HG03064 (cell line): ENCODE results near the gene TANC1.
"Not testable (repeated sequence)": the region's sequence is repeated elsewhere in the genome, so short reads cannot be mapped to it uniquely, and the experiment has no call there.

Source experiments
- ATAC-seq: cut with Tn5 transposase; IDR thresholded peaks from one replicate; pipeline ENCODE4 v1.9.1; 2021; ENCODE audit warnings: low read depth; ENCODE audit not compliant: unreplicated experiment

The TANC1 gene

DNA sequence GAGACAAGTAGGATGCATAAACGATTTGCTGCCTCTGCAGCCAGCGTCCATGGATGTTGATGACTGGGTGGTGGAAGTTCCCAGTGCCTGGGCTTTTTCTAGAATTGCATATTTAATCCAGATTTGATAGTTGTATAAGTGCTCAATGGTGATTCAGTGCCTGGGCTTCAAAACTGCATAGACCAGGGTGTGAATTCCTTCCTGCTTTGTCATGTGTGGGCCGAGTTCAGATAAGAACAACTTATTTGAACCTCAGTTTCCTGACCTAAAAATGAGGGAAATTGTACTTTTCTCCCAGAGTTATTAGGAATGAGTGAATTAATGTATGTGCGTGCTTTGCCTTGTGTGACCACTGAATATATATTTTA, 163.5 kb downstream of the TANC1 start:
- ATAC-seq, result no peak

DNA sequence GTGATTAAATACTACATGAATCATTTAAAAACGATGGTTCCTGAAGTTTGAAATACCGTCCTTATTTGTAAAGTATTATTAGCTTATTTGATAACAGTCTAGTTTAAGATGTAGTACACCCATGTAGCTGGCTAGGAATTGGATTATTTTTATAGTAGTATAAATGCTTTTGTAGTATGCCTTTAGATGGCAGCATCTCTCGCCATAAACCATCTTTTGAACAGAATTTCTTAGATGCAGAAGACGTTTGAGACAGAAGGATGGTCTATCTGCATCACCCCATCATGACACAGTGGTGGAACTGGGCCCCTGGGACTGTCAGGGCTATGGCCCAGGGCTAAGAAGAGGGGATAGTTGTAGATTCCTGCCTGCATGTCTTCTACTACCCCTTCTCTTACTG, 165.4 kb downstream of the TANC1 start:
- no peak for ATAC-seq

DNA sequence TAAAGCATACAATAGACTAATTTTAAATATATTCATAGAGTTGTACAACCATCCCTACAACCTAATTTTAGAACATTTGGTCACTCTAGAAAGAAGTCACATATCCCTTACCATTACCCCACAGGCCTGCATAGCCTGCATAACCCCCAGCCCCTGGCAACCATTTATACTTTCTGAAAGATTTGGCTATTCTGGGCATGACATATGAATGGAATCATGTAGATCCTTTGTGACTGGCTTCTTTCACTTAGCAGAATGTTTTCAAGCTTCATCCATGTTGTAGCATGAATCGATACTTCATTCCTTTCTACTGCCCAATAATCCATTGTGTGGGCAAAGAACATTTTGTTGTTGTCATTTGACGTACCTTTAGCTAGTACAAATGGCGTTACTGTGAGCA, 166.5 kb downstream of the TANC1 start:
- ATAC-seq, result no peak

DNA sequence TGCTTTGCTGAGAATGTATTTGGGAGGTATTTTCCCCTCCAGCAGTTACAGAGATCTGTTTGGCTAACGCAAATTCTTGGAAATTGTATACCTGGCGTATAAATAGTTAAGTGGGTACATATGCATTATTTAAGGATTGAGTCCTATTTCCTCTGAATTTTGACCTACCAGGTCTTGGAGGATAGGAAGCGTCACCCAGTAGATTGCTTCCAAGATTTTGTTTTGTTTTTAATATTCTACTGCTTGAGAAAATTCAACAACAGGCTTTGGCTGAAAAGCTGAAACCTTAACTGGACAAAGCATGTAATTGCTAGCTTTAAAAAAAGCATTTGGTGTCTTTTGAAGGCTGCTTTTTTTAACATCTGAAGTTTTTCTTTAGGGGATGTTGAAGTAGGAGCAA, 168.0 kb downstream of the TANC1 start:
- ATAC-seq, result no peak

DNA sequence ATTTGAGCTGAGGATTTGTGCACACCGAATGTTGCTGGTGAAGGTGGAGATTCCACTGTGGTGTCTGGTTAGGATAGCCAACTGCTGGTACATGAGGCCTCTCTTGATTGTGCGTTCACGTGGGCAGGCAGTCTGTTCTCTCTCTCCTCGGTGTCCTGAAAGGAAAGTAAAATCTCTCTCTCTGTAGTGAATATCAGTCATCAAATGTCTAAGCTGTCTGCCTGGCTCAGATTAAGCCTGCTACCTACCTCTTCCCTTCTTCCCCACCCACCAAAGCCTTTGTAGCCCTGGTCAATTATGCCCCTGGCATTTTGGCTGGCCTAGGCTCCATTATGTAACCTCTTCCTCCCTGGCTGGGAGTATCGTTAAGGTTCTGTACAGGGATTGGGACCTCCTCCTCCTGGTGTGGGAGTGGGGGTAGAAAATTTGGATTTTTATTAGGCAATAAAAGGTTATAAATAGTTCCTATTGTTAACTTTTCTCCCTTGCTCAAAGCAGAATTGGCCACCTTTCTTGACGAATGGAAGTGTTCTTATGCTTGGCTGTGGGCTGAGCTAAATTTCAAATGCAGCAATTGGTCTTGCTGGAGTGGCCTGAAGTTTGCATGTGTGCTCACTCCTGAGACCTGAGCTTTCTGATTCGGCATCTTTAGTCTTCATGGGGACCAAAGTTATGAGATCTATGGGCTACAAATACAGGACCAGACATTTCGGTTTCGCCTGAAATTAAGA, 169.2 kb downstream of the TANC1 start:
- ATAC-seq, result no peak

DNA sequence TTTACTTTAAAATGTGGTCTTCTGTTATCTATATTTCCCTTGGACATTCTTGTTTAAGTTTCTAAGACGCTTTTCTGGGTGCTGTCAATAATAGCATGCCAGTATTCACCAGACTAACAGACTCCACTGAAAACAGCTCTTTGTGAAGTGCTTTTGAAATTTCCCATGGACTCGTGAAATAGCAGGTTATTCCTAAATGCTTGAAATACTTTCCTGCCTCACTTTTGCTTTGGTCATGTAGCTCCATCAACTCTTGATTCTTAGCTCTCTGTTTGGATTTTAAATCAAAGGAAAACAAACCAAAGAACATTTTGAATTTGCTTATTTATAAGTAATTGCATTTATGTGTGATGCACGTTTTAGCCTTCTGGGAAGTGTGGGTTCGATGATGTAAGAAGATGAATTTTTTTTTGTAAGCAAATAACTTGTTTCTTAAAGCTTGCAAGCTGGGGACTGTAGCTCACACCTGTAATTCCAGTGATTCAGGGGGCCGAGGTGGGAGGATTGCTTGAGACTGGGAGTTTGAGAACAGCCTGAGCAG, 170.3 kb downstream of the TANC1 start:
- ATAC-seq, result no peak

DNA sequence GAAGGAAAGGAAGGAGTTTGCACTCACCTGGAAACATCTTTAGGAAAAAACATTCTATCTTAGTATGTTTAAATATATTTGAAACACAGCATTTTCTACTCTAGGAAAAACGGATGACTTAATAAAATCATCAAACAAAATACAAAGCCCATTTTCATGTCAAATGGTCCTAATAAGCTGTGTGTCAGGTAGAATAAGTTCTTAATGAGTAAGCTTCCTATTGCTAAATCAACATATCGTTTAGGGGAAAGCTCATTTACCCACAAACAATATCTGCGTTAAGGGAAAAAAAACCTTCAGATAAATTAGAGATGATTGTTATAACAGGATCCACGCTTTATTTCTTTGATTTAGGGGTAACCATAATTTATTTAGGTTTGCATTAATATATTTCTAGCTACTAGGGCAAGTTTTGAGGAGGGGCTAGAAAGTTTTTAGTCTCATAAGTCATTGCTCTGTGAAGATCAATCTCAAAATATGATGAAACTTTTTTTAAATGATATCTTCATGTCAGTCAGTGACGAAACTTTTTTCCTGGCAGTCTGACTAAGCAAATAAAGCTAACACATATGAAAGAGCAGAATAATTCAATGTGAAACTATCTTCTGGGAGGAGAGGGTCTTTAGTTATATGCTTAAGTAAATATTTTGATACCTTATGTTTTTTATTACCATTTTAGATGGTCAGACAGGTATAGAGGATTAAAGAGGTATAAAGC, 170.9 kb downstream of the TANC1 start:
- ATAC-seq, result no peak

DNA sequence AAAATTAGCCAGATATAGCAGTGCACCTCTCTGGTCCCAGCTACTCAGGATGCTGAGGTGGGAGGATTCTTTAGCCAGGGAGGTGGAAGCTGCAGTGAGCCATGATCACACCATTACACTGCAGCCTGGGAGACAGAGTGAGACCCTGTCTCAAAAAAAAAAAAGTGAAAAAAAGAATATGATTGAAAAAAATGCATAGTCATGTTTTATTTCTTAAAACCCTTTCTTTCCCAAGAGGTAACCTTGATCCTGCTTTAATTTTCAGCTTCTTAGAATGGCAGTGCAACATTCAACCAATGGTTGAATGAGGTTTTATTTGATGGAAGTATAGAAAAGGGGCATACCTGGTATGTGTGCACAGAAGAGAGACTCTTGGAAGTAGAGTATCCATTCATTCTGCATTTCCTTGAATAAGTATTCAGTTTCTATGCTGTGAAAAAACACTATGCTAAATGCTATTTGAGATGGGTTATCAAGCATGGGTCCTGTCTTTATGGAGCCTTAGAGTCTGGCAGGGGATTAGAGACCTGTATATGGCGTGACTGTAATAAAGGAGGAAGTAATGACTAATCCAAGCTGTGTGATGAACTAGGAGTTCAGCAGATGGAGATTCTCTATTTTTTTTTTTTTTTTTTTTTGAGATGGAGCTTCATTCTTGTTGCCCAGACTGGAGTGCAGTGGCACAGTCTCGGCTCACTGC, 171.8 kb downstream of the TANC1 start:
- ATAC-seq, result no peak

DNA sequence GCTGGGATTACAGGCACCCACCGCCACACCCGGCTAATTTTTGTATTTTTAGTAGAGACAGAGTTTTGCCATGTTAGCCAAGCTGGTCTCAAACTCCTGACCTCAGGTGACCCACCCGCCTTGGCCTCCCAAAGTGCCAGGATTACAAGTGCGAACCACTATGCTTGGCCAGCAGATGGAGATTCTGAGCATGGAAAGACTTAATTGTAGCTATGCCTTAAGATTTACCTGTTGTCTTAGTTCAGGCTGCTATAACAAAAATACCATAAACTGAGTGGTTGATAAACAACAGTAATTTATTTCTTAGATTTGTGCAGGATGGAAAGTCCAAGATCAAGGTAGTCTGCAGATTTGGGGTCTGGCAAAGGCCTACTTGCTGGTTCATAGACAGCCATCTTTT, 172.4 kb downstream of the TANC1 start:
- not testable (repeated sequence) for ATAC-seq

DNA sequence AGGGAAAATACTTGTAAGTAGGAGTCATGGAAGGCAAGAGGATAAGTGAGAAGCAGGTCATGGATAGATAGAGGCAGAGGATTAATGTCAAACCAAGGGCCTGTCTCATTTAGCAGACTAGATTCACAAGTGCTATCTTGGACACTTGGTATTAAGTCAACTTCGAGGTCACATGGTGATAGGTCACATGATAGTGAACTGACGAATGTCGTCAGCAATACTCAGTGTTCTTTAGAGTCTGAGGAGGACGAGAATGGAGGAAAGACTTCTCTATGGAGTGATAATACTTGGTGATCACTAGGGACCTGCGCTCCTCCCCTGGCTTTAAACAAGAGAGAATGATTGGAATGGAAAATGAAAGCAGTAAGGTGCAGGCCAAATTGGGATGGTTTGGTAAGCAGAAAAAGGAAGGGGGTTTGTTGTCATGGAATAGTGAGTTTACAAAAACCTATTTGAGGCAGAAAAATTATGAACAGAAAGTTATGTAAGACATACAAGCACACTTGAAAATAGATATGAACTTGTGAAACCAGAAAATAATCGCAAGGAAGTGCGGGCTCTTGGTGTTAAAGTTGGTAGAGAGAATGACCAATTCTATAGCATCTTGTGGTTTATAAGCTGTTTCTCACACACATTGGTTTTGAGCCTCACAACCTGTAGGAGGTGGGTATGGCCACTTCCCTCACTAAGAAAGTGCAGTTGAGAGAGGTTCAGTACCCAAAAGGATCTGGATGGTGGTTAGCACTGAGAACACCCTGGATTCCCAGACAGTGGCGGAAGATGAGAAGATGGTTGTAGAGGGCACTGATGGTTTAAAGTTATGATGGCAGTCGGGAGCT, 176.6 kb downstream of the TANC1 start:
- peak; percentile 83 for ATAC-seq

DNA sequence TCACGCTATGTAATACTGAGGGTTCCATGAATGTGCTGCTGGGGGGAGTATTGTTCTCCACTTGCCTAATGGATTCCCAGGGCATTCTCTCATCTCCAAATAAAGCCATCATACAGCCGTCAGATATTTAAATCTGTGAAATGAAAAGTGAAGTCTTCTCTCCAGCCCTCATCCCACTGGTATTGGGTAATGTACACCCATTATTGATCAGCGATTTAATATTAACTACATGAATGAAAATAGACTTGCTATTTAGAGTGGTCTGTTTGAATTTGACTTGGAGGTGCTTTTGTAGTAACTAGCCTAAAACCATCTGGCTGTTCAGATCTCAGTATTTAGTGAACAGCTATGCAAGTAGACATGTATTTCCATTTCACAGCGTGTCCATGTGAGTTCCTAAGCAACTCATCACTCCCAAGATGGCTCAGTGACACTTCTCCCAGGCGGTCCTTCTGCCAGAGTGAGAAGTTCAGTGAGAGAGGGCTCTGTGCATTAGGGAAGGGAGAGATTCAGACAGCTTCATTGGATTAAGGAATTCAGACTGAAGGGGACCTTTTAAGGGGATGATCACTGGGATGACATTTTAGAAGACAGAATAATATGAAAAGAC, 177.4 kb downstream of the TANC1 start:
- no peak for ATAC-seq

DNA sequence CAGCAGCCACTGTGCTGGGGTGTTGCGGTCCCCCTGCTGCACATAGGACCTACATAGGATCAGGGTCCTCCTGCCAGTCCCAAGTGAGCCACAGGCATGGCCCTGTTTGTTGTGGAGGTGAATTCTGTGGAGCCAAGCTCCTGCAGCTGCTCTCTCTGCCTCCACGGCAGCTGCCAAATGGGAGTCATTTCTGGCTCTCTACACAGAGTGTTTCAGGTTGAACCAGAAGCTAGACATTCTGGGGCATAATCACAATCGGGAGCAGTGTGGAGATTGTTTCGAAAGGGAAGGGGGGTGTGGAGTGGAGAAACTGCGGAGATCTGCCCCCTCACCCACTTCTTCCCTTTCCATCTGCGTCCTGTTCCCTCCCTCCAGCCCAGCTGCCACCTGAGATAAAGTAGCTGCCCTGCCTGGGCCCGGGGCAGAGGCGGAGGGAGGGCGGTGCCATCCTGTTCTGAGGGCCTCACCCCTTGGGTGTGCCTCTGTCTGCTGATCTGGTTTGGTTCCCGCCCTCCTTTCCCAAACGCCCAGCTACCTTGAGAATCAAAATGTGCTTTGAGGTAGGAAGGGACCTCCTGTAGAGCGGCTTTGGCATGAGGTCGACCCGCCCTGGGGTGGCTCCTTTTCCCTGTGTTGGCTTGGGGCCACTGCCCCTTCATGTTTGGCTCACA, 178.7 kb downstream of the TANC1 start:
- ATAC-seq, result no peak

DNA sequence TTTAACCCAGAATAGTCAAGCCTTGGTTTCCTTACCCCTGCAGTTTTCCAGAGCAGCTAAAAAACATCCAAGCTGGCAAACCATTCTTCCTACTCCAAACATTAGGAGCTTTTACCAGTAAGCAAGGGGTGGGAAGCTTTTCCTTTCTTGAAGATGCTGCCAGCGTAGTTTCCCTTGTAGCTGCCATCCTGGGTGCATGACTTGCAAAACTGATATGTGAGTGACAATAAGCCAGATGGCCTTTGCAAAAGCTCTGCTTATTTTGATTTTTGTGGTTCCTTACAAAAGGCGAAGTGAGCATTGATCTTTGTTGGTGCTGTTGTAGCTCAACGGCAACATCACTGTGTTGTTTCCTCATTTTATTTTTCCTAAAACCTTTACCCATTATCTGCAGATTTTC, 179.2 kb downstream of the TANC1 start:
- no peak for ATAC-seq

DNA sequence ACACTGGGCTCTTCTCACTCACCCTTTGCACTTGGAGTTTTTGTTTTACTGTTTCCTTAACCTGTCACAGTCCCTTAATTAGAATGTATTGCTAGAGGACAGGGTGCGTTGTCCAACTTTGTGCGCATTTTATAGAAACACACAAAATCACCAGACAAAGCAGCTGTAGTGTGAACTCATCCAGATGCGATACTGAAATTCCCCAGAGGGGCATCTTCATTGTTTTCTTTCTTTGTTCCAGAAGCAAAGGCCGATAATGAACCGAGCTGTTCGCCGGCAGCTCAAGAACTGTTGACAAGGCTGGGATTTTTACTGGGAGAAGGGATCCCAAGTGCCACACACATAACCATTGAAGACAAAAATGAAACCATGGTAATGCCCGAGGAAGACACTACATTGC, 180.5 kb downstream of the TANC1 start:
- no peak for ATAC-seq

DNA sequence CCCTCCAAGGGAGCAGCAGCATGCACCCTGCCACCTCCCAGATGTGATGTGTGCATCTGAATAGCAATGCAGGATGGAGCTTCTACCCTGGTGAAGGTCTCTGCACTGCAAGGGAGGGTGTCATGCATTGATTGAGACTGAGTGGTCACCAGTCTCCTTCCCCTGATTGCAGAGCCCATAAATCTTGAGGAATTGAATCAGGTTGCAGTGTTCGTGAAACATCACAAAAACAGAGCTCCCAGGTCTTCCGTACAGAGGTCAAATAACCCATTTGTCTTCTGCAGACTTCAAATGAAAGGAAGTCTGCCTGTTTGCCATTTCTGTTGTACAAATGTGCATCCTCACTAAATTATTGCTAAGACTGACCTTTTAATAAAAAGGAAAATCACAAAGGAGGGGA, 181.3 kb downstream of the TANC1 start:
- no peak for ATAC-seq

DNA sequence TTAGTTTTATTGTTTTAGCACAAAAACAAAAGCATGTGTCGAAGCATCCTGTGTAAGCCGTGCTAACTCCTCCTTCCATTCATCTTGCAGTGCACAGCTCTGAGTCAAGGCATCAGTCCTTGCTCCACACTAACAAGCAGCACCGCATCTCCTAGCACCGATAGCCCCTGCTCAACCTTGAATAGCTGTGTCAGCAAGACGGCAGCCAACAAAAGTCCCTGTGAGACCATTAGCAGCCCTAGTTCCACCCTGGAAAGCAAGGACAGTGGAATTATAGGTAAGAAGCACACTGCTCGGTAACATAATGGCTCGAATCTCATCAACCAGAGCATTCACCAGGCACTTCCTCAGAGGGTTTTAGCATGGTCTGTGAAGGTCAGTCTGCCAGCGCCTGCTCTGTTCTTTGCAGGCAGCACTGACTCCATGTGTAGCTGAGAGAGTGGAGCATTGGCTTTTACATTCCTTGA, 181.9 kb downstream of the TANC1 start:
- no peak for ATAC-seq

DNA sequence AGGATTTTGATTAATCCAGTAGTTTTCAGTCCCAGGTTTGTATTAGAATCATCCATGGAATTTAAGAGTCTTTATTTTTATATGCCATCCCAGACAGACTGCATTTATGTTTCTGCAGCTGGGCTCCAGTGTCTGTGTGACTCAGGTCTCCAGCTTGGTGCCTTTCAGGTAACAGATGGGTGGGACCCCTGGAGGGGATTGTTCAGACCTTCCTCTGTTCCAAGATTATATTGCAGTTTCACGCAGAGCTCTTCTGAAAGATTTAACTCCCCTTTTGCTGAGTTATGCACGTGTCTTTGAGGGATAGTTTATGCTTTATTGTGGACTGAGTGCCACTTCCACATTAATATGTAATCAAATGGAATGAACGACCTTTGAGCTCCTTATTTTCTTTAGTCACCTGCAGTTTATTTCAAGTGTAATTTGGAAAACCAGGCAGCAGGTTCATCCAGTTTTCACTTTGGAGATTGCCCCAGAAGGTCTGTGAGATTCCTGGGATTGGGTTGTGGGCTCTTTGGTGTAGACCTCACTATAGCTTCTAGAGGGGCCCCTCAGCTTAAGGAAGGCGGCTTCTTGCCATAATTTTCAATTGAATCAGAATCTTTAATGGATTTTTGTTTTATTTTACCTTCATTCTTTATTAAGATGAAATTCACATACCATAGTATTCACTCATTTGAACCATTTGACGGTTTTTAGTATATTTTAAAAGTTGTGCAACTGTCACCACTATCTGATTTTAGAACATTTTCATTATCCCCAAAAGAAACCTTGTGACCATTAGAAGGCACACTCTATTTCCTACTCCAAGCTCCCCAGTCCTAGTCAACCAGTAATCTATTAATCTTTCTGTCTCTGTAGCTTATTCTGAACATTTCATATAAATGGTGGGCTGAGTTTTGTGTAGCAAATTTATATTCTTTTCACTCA, 183.0 kb downstream of the TANC1 start:
- no peak for ATAC-seq

DNA sequence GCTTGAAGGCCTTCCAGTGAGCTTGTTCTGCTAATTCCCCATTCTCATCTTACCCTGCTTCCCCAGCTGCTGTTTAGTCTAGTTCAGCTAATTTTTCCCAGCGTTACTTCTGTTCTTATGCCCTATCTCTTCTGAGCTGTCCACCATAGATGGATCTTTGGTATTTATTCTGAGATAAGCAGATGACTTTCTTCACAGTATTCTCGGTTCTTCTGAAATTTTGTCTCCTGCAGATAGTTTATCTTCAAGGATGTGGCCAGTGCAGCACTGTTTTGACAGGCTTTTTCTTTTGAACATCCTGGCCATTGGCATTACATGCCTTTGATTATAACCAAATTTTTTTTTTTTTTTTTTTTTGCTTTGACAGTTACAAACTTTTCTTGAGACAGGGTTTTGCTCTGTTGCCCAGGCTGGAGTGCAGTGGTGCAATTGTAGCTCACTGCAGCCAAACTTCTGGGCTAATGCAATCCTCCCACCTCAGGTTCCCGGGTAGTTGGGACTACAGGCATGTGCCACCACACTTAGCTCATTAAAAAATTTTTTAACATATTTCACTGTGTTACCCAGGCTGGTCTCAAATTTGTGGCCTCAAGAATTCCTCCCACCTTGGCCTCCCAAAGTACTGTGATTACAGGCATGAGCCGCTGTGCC, 183.8 kb downstream of the TANC1 start:
- ATAC-seq, result no peak
